ENCODE results near the gene TBC1D4. TPM values are rescaled to one million over a fixed set of nuclear protein-coding genes. Genes with fewer than 3 reads are reported as not detected.

Gene TBC1D4
- total and polyA plus RNA-seq, 2 experiments from 2014 or later = 18.7 to 38.2 TPM

- DNase-seq (ENCODE audit: low spot score) = no peak
- no peaks in the 10 kb centered on the region for H3K27me3 ChIP-seq (ENCODE audit: insufficient read depth)
Observed at GRCh38 chr13:75355609-75356008, 126.4 kb downstream of the TBC1D4 start.

More at GRCh38 chr13:75355609-75356008, 126.4 kb downstream of the TBC1D4 start:
- Histone ChIP-seq H3F3A (replicated peaks; ENCODE audit: low read depth) (no peaks in the 10 kb centered on the region), H3K4me3 (no peak overlapping the region), H3K36me3 (ENCODE audit: insufficient read depth) (no peaks in the 10 kb centered on the region), H3K9me2 (ENCODE audit: insufficient read depth) (no peaks in the 10 kb centered on the region), H3K79me2 (replicated peaks; ENCODE audit: insufficient read depth) (no peaks in the 10 kb centered on the region), H3K4me2 (no peak overlapping the region), H2AFZ (no peak overlapping the region), H3K27ac (ENCODE audit: low read depth) (no peak overlapping the region), H3K4me1 (ENCODE audit: insufficient read depth) (0 out of 2 replicates have a peak, but pooled peaks cover 3% of the 10 kb centered on the region), H4K20me1 (replicated peaks; ENCODE audit: insufficient read depth) (no peaks in the 10 kb centered on the region)
- Mint-ChIP-seq H3K9me3 (no peaks in the 10 kb centered on the region; the same call in 2 of the 3 replicates), H3K4me3 (no peak overlapping the region), H3K36me3 (ENCODE audit: low read depth) (peaks cover 33% of the 10 kb centered on the region), H3K27ac (no peak overlapping the region), H3K4me1 (peaks cover 16% of the 10 kb centered on the region; the same call in 2 of the 3 replicates), H3K27me3 (ENCODE audit: insufficient read depth, low read depth, poor library complexity) (no peaks in the 10 kb centered on the region)
- TF ChIP-seq ZNF331 (CRISPR knock-in tag; IDR thresholded peaks at IDR 0.05; ENCODE audit: low read depth) (no peak), ETS1 (IDR thresholded peaks at IDR 0.05) (no peak), STAT1 (IDR thresholded peaks at IDR 0.05; ENCODE audit: unreplicated experiment) (no peak), JUNB (IDR thresholded peaks at IDR 0.05; ENCODE audit: unreplicated experiment) (no peak), REST (IDR thresholded peaks at IDR 0.05; ENCODE audit: unreplicated experiment) (no peak), NANOG (IDR thresholded peaks at IDR 0.05; ENCODE audit: borderline replicate concordance) (no peak), POLR2AphosphoS5 (IDR thresholded peaks at IDR 0.05; ENCODE audit: low read depth) (no peak), CTCF (conservative IDR thresholded peaks at IDR 0.05; ENCODE audit: low read depth in 2 of 2) (no peak), CREB1 (CRISPR knock-in tag; IDR thresholded peaks at IDR 0.05; ENCODE audit: low read depth) (no peak), ZNF462 (CRISPR knock-in tag; IDR thresholded peaks at IDR 0.05) (no peak), EZH2 (IDR thresholded peaks at IDR 0.05; ENCODE audit: low read depth, unreplicated experiment) (no peak), EZH2phosphoT487 (IDR thresholded peaks at IDR 0.05; ENCODE audit: unreplicated experiment) (no peak), ZNF114 (CRISPR knock-in tag; IDR thresholded peaks at IDR 0.05) (no peak)
- no peak for ATAC-seq
